NCI-H524 (cell line): ENCODE results near the gene MAP4K4.
"Not testable (repeated sequence)": the region's sequence is repeated elsewhere in the genome, so short reads cannot be mapped to it uniquely, and the experiment has no call there.

Source experiments
- DNase-seq, 2 experiments: peaks; one replicate each; lab custom pipeline; 2025; lab: John Stamatoyannopoulos, UW

MAP4K4 gene

DNA sequence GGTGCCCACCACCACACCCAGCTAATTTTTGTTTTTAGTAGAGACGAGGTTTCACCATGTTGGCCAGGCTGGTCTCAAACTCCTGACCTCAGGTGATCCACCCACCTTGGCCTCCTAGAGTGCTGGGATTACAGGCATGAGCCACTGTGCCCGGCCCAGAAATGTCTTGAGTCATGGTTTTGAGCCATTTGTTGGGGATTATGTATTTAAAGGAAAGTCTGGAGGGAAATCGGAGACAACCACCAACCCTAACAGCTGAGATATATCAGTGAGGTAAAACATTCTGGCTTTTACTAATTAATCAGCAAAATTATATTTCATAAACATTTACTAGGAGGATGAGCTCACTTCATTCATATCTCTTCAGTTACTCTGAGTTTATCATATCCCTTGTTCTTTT is 72.2 kb downstream of the MAP4K4 start:
- DNase-seq = peak in 1 of 2 experiments; percentile 3

DNA sequence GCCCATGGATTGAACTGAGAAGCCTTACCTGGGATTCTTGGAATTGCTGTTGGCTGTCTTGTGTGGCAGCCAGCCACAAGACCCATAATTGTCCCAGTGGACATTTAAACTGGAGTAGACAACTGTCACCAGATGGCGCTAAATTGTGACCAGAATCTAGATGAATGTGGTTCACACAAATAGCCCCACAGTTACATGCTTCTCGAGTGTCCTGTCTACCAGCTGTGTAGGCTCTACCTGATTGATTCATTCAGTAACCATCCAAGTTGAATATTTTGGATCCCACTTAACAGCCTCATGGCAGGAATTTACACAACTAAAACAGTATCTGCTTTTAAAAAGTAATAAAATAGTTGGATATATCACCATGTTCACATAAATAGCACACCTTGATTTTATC is 73.2 kb downstream of the MAP4K4 start:
- DNase-seq = peak; percentile 73 to 89

DNA sequence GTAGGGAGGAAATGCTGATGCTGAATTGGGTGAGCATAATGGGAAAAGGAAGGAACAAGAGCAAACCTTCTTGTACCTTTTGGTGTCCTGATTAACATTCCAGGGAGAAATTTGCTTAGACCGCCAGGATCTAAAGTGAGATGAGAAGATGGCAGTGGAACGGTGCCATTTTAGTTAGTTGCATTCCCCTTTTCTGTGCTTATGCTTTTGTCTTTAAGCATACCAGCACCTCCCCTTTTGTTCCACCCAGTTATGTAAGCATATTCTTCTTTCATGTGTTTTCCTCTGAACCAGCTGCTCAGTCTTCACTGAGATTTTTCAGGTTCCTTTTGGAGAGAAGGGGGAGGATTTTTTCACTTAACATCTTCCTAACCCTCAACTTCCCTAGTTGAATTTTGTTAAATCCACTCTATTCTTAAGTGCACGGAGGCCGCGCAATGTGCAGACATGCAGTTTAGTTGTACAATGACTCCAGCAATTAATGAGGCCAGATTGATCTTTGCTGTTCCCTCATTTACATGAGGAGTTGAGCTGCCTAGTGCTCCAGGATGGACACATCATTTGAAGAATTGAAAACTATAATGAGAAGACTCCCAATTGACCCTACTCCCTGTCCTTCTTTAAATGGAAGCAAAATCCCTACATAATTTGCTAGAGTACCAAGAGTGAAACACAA is 73.9 kb downstream of the MAP4K4 start:
- no peak for DNase-seq

DNA sequence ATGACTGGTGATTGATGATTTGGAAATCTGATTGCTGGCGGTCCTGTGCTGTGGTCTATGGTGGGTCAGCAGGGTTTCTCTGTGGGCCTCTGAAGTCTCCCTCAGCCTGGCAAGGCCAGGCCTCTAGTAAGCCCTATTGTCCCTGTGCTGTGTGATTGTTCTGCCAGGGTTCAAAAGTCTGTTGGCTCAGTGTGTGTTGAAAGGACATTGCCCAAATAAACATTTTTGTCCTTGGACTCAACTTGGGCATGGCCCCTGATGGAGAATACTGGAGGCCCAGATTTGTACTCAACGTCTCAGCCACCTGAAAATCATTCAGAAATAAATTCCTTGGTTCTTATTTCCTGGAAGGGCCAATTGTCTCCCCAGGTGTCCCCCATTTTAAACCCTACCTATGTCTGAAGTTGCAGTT is 74.4 kb downstream of the MAP4K4 start:
- DNase-seq = no peak

DNA sequence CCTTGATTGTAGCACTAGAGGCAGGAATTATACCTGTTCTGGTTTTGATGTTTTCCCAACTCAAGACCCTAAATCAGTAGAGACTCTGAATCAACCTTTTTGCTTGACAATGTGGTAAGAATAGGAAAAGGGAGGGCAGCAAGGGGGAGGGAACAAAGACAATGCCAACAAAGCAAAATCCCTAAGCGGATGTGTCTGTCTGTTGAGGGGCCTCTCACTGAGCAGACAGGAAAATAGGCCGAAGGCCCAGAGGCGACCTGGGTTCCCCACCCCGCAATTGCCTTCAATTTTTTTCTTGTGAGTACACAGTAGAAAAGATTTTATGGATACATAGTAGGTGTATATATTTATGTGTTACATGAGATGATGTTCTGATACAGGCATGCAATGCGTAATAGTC is 75.6 kb downstream of the MAP4K4 start:
- no peak for DNase-seq

DNA sequence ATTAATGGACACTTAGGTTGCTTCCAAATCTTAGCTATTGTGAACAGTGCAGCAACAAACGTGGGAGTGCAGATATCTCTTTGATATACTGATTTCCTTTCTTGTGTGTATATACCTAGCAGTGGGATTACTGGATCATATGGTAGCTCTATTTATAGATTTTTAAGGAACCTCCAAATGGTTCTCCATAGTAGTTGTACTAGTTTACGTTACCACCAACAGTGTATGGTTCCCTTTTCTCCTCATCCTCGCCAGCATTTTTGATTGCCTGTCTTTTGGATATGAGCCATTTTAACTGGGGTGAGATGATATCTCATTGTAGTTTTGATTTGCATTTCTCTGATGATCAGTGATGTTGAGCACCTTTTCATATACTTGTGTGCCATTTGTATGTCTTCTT is 76.5 kb downstream of the MAP4K4 start:
- DNase-seq = not testable (repeated sequence)

DNA sequence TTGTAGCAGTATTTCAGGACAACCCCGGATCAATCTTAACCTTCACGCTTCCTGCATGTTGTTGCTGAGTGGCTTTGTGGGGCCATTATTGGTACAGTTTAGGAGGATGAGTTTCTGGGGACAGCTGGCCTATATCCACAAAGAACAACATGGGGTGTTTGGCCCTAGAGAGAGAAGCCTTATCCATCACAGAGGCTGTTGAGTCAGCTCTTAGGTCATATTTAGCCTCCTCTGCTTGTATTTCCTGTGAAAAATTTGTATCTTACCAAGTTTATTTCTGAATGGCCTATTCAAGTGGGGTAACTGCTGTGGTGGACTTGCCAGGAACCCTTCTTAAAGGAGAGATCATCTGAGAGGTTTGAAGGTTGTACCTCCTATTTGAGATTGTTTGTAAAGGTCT is 77.6 kb downstream of the MAP4K4 start:
- DNase-seq = peak in 1 of 2 experiments; percentile 22

DNA sequence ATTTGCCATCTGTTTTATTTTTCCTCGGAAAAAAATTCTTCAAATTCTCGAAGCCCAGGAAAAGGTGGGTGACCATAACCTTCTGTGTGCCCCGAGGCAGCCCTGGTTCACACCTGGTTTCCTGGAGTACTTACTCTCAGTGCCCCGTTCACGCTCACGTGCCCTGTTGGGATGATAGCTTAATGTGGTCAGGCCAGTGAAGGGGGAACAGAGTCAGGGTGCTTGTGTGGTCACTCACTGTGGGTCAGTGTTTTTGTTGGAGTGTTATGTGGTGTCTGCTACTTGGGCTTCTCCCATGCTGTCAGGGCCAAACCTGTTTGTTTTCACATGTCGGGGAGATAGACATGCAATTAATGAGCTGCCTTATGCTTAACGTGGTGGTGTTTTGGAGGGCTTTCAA is 78.1 kb downstream of the MAP4K4 start:
- DNase-seq = no peak

DNA sequence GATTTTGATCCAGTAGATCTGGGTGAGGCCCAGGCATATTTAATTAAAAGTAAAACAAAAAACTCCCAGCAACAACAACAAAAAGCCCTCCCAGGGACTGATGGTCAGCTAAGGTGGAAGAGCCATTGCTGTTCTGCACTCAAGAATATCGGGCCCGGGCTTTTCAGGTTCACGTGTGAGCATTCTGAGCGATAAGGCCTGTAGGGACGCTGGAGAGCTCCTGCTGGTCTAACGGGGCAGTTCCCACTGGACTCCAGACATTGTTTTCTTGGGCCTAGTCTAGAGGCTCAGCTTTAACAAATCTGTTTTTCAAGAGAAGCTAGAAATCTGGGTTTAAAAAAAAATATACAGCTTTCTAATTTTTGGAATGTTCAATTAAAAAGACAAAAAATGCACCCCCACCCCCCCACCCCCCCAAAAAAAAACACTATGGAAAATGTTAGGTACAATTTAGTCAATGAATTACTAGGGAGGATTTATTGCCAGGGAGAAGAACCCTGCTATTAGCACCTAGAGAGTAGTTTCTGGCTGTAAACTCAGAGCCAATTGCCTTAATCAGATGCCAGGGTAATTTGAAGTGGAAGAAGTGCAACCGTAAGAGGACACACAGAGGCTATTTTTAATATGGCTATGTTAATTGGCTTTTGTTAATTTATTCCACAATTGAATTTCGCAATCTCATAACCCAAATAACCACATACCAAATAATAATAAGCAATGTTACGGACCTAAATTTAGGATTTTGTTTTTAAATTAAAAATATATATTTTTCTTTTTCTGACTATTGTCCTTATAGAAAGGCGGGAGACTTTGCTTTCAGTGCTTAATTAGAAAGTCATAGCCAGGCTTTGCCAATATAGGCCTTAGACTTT is 78.9 kb downstream of the MAP4K4 start:
- DNase-seq = peak in 1 of 2 experiments; percentile 36

DNA sequence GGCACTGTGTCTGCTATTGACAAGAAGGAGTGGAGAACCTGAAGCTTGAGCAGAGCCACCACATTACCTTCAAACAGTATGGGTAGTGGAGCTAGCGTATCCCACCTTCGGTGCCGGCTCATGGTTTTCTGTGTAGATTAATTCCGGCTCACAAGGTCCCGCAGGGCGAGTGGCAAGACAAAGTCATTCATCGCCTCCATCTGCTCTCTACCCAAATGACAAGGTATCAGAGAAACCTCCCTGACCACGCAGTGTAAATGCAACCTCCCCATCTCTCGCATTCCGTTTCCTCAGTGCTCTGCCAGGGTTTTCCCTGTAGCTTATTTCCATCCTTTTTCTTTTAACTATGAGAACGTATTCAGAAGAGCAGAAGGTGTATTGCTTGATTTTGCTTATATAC is 79.8 kb downstream of the MAP4K4 start:
- DNase-seq = no peak

DNA sequence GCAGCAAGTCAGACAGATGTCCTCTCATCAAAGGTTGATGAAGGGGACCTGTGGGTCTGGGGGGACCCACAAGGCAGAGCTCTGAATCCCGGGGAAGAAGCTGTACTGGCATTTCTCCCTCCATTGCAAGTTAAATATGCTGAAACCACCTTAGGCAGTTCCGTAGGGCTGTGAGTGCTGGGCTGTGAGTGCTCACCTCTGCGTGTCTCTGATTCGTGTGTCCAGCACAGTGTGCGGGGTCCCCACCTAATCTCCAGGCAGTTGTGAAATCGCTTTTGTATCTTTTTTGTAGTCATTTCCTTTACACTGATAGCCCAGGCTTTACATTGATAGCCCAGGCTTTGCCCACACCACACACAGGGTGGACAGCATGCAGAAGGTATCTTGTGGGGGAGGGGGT is 80.6 kb downstream of the MAP4K4 start:
- no peak for DNase-seq

DNA sequence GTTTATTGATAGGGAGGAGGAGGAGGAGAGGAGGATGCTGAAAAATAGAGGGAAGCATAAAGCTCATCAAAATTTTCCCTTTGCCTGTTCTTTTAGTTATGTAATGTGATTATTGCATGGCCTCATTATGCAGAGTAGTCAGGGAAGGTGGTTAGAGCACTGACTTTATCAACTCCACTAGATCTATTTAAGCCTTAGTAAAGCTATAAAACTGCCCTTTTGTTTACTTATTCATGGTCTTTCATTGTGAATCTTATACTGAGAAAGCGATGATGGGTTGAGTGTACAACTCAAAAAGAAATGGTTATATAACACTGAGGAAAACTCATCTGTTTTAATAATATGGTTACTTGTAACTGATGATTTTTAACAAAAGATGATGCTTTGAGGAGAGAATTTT is 81.7 kb downstream of the MAP4K4 start:
- no peak for DNase-seq

DNA sequence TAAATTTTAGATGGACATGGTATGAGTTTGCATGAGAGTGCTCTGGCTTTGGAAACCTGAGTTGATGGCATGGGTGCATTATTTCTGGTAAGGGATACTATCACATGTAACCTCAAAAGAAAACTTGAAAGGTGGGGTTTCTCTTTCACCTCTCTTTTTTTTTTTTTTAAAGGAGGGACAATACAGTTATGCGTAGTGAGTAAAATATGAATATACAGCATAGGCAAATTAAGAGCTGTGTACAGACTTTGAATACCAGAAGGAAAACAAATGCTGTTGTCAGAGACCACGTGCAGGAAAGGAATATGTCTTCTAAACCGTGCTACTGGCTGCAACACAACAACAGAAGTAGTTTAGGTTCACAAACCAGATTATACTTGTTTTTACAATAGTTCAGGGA is 82.1 kb downstream of the MAP4K4 start:
- no peak for DNase-seq

DNA sequence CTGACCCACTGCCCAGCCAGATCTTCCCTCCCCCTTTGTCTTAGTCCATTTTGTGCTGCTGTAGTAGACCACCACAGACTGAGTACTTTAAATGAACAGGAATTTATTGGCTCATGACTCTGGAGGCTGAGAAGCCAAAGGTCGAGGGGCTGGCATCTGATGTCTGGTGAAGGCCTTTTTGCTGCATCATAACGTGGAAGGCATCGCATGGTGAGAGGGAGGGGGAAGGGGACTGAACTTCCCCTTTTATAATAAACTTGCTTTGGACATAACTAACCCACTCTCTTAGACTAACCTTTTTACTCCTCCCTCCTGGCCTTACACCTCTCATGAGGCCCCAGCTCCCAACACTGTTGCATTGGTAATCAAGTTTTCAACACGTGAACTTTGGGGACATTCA is 83.8 kb downstream of the MAP4K4 start:
- no peak for DNase-seq

DNA sequence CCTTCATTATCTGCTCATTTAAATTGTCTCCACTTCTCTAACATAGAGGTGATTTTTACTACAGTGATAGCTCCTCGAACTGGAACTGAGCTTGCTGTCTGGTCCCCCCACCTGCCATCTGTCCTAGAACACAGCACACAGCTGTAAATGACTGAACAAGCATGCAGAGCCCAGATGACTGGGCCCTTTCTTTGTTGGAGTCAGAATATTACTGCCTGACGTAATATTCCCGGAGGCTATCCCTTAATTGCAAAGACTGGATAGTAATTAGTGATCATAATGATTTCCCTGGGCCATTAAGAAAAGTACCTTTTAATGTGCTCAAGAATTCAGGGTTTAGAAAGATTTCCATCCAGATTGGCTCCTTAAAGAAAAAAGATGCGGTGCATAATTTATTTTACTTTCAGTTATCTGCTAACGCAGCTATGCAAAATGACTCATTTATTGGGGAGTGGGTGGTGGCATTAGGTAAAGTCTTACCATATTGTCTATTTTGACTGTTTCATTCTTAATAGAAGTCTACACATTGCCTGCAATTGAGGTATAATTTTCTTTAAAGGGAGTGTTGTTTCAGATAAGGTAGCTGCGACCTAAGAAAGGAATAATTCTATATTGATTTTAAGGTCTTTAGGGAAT is 84.4 kb downstream of the MAP4K4 start:
- peak; percentile 35 to 75 for DNase-seq

DNA sequence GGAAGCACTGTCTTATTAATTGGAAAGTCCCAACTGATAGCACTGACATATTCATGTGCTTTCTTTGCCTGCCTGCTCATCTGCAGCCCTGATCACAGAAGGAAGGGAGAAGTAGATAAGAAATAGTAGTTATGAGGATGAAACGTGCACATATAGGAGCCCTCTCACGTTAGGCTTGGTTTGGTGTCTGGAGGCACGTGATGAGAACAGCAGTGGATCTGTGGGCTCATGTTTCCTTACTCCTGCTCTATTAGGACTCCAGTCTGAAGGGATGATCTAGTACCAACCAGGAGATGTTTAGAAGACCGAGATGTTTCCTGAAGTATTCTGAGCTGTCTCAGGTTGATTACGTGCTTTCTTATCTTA is 84.9 kb downstream of the MAP4K4 start:
- DNase-seq = no peak

DNA sequence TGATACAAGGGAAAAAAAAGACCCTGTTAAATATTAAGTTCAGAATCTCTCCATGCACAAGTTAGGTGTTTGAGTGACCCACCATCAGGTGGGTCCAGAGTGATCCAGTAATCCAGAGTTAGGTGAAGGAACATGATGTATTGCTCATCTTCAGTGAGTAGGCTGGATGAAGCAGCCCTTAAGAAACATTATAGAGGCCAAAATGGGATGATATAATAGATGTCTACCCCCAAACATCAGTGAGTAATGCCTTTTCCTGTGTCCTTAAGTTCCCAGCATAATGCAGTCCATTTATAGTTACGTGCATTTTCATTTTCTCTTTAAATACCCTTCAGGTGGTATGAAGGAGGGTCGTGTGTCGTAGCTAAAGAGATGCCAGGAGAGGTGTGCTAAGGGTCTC is 89.6 kb downstream of the MAP4K4 start:
- no peak for DNase-seq

DNA sequence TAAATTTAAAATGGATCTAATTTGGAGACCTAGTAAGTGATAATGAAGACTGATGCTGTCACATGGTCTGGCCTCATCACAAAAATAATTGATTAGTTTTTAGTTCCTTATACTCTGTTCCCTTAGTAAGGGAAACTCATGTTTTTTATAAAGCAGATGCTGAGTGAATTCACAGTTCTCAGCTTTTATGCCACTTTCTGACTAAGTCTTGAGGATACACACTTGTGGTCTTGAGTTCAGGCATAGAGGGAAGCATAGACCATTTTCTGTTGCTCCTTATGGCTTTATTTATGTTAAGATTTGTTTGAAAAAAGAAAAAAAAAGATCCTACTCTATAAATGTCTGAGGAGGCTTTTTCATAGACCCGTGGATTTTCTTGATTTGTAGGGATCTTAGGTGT is 91.1 kb downstream of the MAP4K4 start:
- DNase-seq = no peak

DNA sequence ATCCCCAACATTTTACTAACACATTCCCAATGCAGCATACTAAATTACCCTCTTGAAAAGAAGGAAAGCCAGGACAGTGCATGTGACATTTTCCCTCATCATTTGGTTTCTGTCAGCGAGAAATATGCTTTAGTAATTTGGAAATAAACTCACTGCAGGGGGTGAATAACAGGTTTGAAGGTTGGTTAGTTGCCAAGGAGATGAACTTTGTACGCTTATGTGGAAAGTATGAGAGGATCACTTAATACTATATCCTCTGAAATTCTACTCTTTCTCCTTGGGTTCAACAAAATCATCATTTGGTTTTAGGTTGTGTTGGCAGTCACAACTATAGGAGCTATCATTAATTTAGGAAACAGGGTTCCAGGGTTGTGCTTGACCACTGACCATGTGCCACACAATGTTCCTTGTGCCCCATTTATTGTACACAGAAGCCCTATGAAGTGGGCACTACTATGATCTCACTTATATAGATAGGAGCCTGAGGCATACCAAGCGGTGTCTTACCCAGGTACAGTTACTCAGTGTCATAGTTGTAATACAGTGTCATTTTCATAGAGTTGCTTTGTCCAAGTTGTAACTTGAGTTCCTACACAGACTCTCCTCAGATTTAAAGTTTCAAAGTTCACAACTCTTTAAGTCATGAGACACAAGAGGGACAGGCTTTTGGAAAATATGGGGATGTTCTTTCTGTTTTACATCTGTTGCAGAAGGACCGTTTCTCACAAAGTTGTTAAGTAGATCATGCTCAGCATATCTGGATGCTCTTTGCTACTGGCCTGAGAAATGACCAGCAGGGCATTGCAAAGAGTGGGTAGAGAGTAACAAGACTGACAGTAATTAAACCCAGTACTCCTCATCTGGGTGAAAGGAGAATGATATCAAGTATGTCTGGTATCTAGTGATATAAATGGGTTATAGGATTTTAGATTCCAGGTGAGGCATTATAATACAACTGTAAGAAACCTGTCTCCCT is 91.8 kb downstream of the MAP4K4 start:
- no peak for DNase-seq

DNA sequence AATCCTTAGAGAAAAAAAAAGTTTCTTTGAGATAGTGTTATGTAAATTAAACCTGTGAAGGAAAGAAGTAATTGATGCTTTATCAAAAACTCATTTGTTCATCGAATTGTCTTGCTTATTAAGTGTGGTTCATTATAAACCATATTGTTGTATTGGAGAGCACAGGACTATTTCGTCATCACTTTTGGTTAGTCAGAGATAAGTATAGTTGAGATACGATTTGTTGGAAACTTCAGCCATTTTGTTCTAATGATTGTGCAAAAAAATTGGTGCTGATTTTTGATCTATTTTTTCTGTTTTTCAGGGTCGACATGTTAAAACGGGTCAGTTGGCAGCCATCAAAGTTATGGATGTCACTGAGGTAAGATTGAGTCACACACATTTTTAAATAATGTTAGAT is 92.9 kb downstream of the MAP4K4 start:
- no peak for DNase-seq

DNA sequence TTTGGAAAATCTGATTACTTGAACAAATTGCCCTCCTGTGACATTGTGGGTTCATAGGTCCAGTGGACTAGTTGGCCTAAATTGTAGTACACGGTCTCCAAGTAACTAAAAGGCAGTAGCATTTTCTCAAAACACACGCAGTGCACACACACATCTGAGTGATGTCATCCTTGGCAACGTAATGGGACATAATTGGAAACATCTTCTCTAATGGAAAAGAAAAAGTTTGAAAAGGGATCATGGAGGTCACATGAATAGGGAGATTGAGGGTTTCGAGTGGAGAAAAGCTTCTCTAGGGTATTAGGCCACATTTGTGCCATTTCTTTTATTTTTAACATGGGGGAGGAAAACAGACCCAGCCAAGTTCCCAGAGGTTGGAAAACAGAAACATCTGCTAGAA is 93.3 kb downstream of the MAP4K4 start:
- DNase-seq = no peak

DNA sequence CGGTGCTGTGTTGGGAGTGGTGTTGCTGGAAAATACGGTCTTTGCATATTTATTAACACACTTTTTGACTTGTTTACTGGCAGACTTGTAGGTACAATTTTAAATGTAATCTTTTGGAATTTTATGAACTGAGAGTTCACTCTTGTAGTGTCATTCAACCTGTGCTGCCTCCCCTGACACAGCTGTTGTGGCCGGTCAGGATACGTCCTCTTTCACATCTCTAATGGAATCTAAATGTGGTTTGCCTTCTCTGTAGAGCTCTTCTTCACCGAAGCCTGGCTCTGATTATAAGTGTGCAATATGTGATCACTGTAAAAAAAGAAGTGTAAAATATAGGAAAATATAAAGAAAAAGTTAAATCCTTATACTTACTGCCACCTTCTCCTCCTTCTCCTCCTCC is 94.7 kb downstream of the MAP4K4 start:
- no peak for DNase-seq
